ENCODE measurements around the gene CCDC71. TPM values are rescaled to one million over a fixed set of nuclear protein-coding genes. Genes with fewer than 3 reads are reported as not detected.
A peak's percentile ranks its signal among the peaks of the same experiment; 100 is the strongest.

CCDC71 gene
- total and polyA plus RNA-seq, 2 donors (not counting 1 experiment from before 2014, with no cell fraction given) = 15.6 to 30.0 TPM

- 92% methylated on average over 8 of the region's 8 CpGs for WGBS (ENCODE audit: insufficient coverage)
- DNase-seq (no peak), ATAC-seq (ENCODE audit: low read depth) (no peak)
- Histone ChIP-seq H3K9me3 (ENCODE audit: control extremely low read depth in 1 of 3, control insufficient read depth in 2 of 3, insufficient read depth in 1 of 3, low read length in 2 of 3) (no peaks in the 10 kb centered on the region), H3K79me2 (ENCODE audit: control insufficient read depth, insufficient read depth, low read length) (no peaks in the 10 kb centered on the region), H3K4me1 (ENCODE audit: control insufficient read depth in 2 of 2, insufficient read depth in 2 of 2, low read length in 2 of 2) (peaks cover 12 to 15% of the 10 kb centered on the region in 2 donors), H3K9ac (ENCODE audit: low read length) (no peak overlapping the region), H3K27me3 (replicated peaks in 1 of 4; ENCODE audit: control extremely low read depth in 1 of 4, control insufficient read depth in 3 of 4, insufficient read depth in 4 of 4, low read length in 3 of 4) (peaks cover 0 to 19% (median 0%) of the 10 kb centered on the region in 4 experiments), H3K36me3 (replicated peaks in 1 of 2; ENCODE audit: control extremely low read depth in 1 of 2, control insufficient read depth in 1 of 2, extremely low read depth in 1 of 2, insufficient read depth in 2 of 2, low read length in 1 of 2) (no peaks in the 10 kb centered on the region), H3K4me2 (replicated peaks; ENCODE audit: low read depth, low read length, poor library complexity, severe bottlenecking) (no peak overlapping the region), H4K20me1 (ENCODE audit: control insufficient read depth, insufficient read depth, low read length, poor library complexity, severe bottlenecking) (no peaks in the 10 kb centered on the region), H3K4me3 (ENCODE audit: control extremely low read depth in 1 of 5, extremely low read depth in 1 of 5, insufficient read depth in 1 of 5, low read depth in 2 of 5, low read length in 4 of 5) (no peak overlapping the region), H3K27ac (ENCODE audit: low read length in 2 of 2) (no peak overlapping the region), H2AFZ (ENCODE audit: insufficient read depth, low read depth, low read length, poor library complexity, severe bottlenecking) (no peak overlapping the region)
- peaks cover 6% of the 10 kb centered on the region for H3K4me1 Mint-ChIP-seq
- ChIA-PET POLR2A (no interaction called here), CTCF (no interaction called here)
- no peak overlapping the region for H3K4me3 Mint-ChIP-seq
- peak overlapping the region; percentile 26 for H3K27ac Mint-ChIP-seq
- no peaks in the 10 kb centered on the region for H3K9me3 Mint-ChIP-seq (ENCODE audit: insufficient read depth)
- intact Hi-C loops (cut with micrococcal nuclease) = loop anchor here (5.0 kb wide), 1 partner anchor 102 kb away; the partner anchor contains the start of gene C3orf62
- no peak for TF ChIP-seq EZH2 (IDR thresholded peaks at IDR 0.05; ENCODE audit: borderline replicate concordance, insufficient read depth, low read depth, low read length, poor library complexity, severe bottlenecking)
- no peak for TF ChIP-seq CTCF (IDR thresholded peaks at IDR 0.05)
- H3K27me3 Mint-ChIP-seq = peaks cover 13% of the 10 kb centered on the region
These were observed 9.4 kb upstream of the CCDC71 start for GRCh38 chr3:49175530-49175929.

DNA sequence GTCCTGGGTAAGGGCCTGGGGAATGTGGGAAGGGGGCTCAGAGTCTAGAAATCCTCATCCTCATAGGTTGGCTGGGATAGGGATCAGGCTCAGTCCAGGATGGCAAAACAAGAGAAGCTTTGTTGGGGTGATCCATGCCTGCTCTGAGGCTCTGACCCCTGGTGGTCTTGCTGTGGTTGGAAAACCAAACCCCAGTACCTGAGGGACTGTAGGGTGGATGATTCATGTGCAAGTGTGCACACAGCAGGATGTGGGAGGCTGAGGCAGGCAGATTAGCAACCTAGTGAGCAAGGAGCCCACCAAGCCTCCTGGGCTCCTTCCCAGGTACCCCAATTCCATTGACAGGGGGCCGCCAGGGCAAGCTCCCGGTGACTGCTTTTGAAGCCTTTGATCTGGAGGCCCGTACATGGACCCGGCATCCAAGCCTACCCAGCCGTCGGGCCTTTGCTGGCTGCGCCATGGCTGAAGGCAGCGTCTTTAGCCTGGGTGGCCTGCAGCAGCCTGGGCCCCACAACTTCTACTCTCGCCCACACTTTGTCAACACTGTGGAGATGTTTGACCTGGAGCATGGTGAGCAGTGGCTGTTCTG lies 8.4 kb upstream of the CCDC71 start:
- intact Hi-C loops (cut with micrococcal nuclease) = loop anchor here (5.0 kb wide), 1 partner anchor 168 kb away; the partner anchor contains the start of gene USP4
- CTCF ChIA-PET = interaction anchor here (6.5 kb wide), 1 partner anchor 276 kb away, joined by 36 read pairs; no protein-coding TSS in a partner anchor
- no peaks in the 10 kb centered on the region for H3K9me3 Mint-ChIP-seq (ENCODE audit: insufficient read depth)
- TF ChIP-seq CTCF (IDR thresholded peaks at IDR 0.05) (no peak), EZH2 (IDR thresholded peaks at IDR 0.05; ENCODE audit: borderline replicate concordance, insufficient read depth, low read depth, low read length, poor library complexity, severe bottlenecking) (no peak)
- 97% methylated on average over 9 of the region's 9 CpGs for WGBS (ENCODE audit: insufficient coverage)
- peaks cover 0 to 16% (median 0%) of the 10 kb centered on the region in 4 experiments for H3K27me3 ChIP-seq (replicated peaks in 1 of 4; ENCODE audit: control extremely low read depth in 1 of 4, control insufficient read depth in 3 of 4, insufficient read depth in 4 of 4, low read length in 3 of 4)
- ATAC-seq (ENCODE audit: low read depth) (no peak), DNase-seq (no peak)
- no peak overlapping the region for H3K27ac Mint-ChIP-seq
- H3K4me2 ChIP-seq (replicated peaks; ENCODE audit: low read depth, low read length, poor library complexity, severe bottlenecking) = no peak overlapping the region
- H4K20me1 ChIP-seq (ENCODE audit: control insufficient read depth, insufficient read depth, low read length, poor library complexity, severe bottlenecking) = no peaks in the 10 kb centered on the region
- H3K4me3 Mint-ChIP-seq = no peak overlapping the region
- H3K4me3 ChIP-seq (ENCODE audit: control extremely low read depth in 1 of 5, extremely low read depth in 1 of 5, insufficient read depth in 1 of 5, low read depth in 2 of 5, low read length in 4 of 5) = no peak overlapping the region
- no peak overlapping the region for H3K9ac ChIP-seq (ENCODE audit: low read length)
- POLR2A ChIA-PET = no interaction called here
- no peaks in the 10 kb centered on the region for H3K79me2 ChIP-seq (ENCODE audit: control insufficient read depth, insufficient read depth, low read length)
- peaks cover 11% of the 10 kb centered on the region for H3K27me3 Mint-ChIP-seq
- H3K4me1 Mint-ChIP-seq = peaks cover 9% of the 10 kb centered on the region
- H2AFZ ChIP-seq (ENCODE audit: insufficient read depth, low read depth, low read length, poor library complexity, severe bottlenecking) = no peak overlapping the region
- no peaks in the 10 kb centered on the region for H3K36me3 ChIP-seq (replicated peaks in 1 of 2; ENCODE audit: control extremely low read depth in 1 of 2, control insufficient read depth in 1 of 2, extremely low read depth in 1 of 2, insufficient read depth in 2 of 2, low read length in 1 of 2)
- no peaks in the 10 kb centered on the region for H3K9me3 ChIP-seq (ENCODE audit: control extremely low read depth in 1 of 3, control insufficient read depth in 2 of 3, insufficient read depth in 1 of 3, low read length in 2 of 3)
- no peak overlapping the region for H3K27ac ChIP-seq (ENCODE audit: low read length in 2 of 2)
- H3K4me1 ChIP-seq (ENCODE audit: control insufficient read depth in 2 of 2, insufficient read depth in 2 of 2, low read length in 2 of 2) = peaks cover 13 to 17% of the 10 kb centered on the region in 2 donors

All from B cell (primary cell).